Heart left ventricle (tissue), 13 donors: ENCODE data around the gene CD300LG.

Experiments used
- CTCF ChIP-seq, 12 donors: fragments of 200-600 bp; sonication (generic) in 4 of 12; IDR thresholded peaks; one replicate each; pipeline versions ENCODE4 v1.5.0 to v1.8.0; 2018 to 2022; ENCODE audit warnings: antibody characterized with exemption in 12 of 12, mild to moderate bottlenecking in 5 of 12
- POLR2A ChIP-seq, 2 donors: fragments of 450-650 bp; IDR thresholded peaks; one replicate each; pipeline ENCODE4 v1.6.1; 2017; ENCODE audit warnings: antibody characterized with exemption in 2 of 2, mild to moderate bottlenecking in 2 of 2, moderate library complexity in 2 of 2
- donor health status: ischemic (EF 13 %, LVEDD 7.1; RV severe dilation, severe dysfunction).
- donor health status: DM: no; HTN: yes; CAD: no.
- donor health status: DM: no; HTN: no; CAD: no.
- donor health status: ischemic (EF 25% LVEDD 6.9; RV normal size, moderate dysfunction).
- donor health status: ischemic (EF 25% LVEDD 5.7; RV mildly dilated, moderate dysfunction).
- donor health status: ischemic (EF 35%, LVEDD 5.7; RV mildly dilated, moderate dysfunction).
- donor health status: nonischemic (EF 11% LVEDD 7.7; RV severe dilation, severe dysfunction).
- donor health status: DM: yes; HTN: yes; CAD: no.
- donor health status: PGD.
- donor health status: ischemic (EF 29% LVEDD 5.4; RV normal size, mild dysfunction).
- donor health status: nonischemic (EF 23%, LVEDD 6.1; RV moderate dilation, normal function).

- peak in 1 of 2 donors; percentile 24 for TF ChIP-seq POLR2A (IDR thresholded peaks at IDR 0.05)
- TF ChIP-seq CTCF (IDR thresholded peaks at IDR 0.05): no peak
Measured at GRCh38 chr17:43907998-43908721, 61.2 kb downstream of the CD300LG start.
